ENCODE results near the gene SLC31A1. TPM values are rescaled to one million over a fixed set of nuclear protein-coding genes. Genes with fewer than 3 reads are reported as not detected.
A peak's percentile ranks its signal among the peaks of the same experiment; 100 is the strongest.
"Not testable (repeated sequence)": the region's sequence is repeated elsewhere in the genome, so short reads cannot be mapped to it uniquely, and the experiment has no call there.

The SLC31A1 gene
- polyA plus RNA-seq, 3 donors, result 25.0 to 29.0 (median 25.2) TPM

DNA sequence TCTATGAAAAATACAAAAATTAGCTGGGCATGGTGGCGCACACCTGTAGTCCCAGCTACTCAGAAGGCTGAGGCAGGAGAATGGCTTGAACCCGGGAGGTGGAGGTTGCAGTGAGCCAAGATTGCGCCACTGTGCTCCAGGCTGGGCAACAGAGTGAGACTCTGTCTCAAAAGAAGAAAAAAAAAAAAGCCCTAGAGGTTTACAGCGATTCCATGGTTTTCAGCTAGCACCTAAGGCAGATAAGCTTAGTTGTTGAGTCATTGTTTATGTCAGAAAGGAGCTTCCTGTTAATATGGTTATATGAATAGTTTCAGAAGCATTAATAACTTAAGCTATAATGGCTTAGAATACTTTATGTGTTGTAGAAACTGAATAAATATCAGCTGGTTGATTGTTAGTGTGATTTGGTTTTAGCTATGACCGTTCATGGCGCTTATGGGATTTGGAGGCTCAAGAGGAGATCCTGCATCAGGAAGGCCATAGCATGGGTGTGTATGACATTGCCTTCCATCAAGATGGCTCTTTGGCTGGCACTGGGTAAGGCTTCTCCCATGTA is 68.8 kb downstream of the SLC31A1 start:
- no peak for DNase-seq (ENCODE audit: extremely low read depth in 1 of 11, low read depth in 9 of 11, low spot score in 4 of 11)

DNA sequence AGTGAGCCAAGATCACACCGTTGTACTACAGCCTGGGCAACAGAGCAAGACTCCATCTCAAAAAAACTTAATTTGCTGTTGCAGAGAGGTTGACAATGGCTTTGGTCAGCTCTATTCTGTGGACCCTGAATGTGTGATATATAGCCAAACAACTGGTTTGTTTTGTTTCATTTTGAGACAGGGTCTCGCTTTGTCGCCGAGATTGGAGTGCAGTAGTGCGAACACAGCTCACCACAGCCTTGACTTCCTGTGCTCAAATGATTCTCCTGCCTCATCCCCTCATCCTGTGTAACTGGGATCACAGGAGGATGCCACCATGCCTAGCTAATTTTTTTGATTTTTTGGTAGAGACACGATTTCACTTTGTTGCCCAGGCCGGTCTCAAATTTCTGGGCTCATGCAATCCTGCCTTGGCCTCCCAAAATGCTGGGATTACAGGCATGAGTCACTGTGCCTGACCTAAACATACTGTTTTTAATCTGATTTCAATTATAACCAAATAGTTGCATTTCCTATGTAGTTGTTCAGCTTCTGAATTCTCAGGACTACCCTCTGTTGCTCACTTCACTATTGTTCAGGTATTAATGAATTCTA is 72.0 kb downstream of the SLC31A1 start:
- no peak for DNase-seq (ENCODE audit: extremely low read depth in 1 of 11, low read depth in 9 of 11, low spot score in 4 of 11)

DNA sequence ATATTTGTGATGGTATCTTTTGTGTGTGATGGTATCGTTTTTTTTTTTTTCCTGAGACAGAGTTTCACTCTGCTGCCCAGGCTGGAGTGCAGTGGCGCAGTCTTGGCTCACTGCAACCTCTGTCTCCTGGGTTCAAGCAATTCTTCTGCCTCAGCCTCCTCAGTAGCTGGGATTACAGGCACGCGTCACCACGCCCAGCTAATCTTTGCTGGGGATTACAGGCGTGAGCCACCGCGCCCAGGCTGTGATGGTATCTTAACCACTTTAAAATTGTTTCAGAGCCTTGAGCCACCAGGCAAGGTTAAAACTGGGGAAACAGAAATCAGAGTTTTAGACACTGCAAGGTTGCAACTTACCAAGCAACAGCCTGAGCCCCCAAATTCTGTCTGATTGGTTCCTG is 74.9 kb downstream of the SLC31A1 start:
- DNase-seq (ENCODE audit: extremely low read depth in 1 of 11, low read depth in 9 of 11, low spot score in 4 of 11), result not testable (repeated sequence)

DNA sequence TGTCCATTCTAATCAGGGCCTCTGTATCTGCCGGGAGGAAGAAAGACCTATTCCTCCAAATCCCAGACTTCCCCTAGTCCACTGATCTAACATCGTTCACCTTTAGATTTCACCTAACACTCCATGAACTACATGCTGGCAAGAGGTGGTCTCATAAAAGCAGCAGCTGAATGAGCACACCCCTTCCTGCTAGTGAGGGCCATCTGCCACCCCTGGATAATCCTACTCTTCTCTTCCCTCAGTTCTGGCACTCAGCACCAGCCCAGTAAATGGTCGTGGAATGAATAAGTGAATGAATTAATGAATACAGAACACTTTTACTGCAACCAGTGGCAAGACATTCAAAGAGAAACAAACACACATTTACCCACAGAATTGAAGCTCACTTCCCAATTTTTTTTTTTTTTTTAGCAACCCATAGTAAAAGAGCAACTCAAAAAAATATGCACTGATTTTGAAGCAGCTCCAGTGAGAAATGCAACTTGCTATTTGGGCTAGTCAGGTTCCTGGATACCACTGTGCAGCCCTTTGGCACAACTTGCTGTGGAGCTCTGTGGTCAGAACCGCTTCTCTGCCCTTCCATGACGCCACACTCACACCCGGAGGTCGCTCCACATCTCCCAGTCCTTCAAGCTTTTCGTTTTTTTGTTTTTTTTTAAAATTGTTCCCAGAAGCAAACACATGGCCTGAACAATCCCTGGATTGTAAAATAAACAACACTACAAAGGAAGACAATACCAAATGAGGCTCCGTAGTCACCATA is 75.6 kb downstream of the SLC31A1 start:
- DNase-seq (ENCODE audit: extremely low read depth in 1 of 11, low read depth in 9 of 11, low spot score in 4 of 11), result no peak

DNA sequence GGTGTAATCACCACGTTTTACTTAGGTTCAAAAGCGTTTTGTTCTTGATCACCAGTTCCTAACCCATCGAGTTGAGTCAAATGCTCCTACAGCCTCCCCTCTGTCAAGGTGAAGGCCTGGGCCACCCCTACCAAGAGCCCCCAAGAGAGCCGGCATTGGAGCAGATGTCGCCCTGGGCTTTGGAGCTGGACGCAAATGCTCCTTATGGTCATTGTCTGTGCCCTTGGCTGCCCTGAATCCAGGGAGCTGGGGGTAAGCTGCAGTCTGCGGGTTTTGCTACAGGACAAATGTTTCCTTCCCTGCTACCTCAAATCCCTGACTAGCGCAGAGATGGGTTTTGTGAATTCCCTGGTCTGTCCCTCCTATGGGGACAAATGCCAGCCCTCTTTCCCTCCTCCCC is 77.0 kb downstream of the SLC31A1 start:
- no peak for DNase-seq (ENCODE audit: extremely low read depth in 1 of 11, low read depth in 9 of 11, low spot score in 4 of 11)

DNA sequence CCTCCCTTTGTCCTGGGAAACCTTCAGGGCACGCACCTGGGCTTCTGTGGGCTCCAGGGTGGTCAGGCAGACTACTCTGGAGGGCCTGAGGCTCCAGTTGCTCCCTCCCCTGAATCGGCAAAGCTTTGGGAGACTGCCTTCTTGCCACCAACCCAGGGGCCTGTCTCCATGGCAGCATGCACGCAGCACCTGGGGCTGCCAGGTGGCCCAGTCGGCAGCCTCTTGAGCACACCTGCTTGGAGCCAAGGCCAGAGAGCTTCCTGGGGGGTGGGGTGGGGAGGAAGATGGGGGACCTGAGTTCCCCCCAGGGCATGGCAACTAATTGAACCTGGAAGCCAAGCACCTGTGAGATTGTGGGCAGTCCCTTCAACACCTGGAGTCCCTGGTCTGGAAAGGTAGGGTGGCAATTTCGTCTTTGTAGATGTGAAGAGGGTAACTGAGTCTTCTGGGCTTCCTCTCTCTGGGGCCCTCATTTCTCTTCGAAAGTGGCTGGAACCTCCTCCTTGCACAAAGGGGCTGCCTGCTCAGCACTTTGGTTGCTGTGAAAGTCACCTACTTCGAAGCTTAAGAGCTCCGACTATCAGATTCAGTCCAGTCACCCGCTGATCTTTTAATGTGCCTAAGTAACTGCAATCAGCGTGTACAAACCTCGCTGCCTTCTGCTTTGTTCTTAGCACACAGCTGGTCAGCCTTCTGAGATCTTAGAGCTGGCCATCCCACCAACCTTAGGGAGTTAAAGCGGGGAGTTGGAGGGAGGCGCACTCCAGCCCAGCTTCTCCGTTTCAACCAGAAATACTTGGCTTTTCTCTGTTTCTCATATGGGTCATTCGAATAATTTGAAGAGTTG is 77.8 kb downstream of the SLC31A1 start:
- DNase-seq (ENCODE audit: extremely low read depth in 1 of 11, low read depth in 9 of 11, low spot score in 4 of 11), result no peak

DNA sequence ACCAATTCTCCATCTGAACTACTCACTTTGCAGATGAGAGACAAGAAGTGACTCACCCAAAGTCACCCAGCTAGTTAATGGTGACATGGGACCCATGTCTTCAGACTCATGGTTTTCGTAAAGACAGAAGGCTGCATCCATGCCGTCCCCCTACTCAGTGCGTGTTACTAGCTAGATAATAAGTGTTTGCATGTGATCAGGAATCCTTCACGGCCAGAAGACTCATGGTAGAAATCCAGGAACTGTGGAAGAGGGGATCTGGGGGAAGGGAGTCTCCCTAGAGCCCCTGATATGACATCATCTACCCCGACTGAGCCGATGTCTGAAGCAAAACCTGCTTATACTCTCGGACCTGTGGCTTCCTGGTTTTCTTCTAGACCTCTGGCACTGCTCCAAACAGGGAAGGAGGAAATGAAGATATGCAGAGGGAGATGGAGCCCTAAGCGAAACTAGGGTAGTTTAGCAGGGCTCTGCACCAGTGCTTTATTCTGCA is 78.5 kb downstream of the SLC31A1 start:
- peak in 2 of 11 donors; percentile 32 to 57 for DNase-seq (ENCODE audit: extremely low read depth in 1 of 11, low read depth in 9 of 11, low spot score in 4 of 11)

DNA sequence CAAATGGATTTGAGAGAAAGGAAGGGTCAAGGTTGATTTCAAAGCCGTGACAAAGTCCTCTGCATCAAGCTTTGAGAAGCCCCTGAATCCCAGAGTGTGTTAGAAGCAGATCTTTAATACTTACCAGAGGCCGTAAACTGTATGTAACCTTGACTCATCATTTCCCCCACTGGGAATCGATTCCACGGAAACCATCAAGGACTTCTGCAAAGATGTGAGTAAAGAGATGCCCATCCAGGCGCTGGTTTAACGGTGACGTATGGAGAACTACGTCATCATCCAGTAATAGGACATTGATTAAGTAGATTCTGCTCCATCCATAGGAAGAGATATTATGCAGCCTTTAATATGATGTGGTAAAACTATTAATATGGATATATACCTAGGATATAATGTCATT is 80.2 kb downstream of the SLC31A1 start:
- no peak for DNase-seq (ENCODE audit: extremely low read depth in 1 of 11, low read depth in 9 of 11, low spot score in 4 of 11)

DNA sequence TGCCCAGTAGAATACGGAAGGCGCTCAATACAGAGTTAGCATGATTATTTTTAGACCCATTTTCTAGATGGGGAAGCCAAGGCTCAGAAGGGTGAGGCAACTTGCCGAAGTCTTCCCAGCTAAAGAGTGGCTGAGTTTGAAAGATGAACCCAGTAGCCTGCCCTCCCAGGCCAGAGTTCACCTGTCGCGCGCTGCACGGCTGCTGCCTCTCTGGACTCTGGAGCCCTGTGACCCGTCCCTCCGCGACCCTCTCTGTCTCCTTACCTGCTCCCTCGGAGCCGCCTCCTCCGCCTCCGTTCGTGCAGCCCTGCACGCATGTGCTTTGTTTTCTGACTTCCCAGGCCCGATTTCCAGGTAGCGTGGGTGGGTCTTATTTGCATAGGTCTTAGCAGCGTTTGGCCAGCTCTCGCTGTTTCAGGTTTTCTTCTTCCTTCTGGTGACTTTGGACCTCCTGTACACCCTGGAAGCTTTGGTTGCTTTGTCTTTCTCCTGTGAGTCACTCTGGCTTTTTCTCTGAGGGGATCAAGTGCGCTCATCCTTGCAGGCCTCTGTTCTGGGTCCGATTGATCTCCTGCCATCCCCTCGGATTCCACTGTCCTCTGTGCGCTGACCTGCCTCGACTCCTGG is 81.6 kb downstream of the SLC31A1 start, which contains the start of gene RNF183:
Gene RNF183, minus strand, starts transcription at position 585 of the 627 bp plus-strand sequence. CDS start 5,192 bp downstream, outside the sequence.
- peak in 1 of 11 donors; percentile 24 for DNase-seq (ENCODE audit: extremely low read depth in 1 of 11, low read depth in 9 of 11, low spot score in 4 of 11)

DNA sequence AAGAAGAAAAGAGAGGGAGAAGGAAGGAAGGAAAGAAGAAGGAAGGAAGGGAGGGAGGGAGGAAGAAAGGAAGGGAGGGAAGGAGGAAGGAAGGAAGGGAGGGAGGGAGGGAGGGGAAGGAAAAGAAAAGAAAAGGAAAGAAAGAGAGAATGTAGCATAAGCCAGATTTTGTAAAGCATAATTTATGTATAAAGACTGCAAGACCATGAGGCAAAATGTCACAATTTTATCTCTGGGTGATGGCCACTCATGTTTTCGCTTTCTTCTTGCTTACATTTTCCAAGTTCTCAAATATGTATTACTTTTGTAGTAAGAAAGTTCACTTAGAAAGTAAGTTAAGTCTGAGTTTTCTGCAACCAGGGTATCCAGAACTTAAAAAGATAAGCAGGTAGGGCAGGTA is 85.2 kb downstream of the SLC31A1 start:
- DNase-seq (ENCODE audit: extremely low read depth in 1 of 11, low read depth in 9 of 11, low spot score in 4 of 11), result no peak

DNA sequence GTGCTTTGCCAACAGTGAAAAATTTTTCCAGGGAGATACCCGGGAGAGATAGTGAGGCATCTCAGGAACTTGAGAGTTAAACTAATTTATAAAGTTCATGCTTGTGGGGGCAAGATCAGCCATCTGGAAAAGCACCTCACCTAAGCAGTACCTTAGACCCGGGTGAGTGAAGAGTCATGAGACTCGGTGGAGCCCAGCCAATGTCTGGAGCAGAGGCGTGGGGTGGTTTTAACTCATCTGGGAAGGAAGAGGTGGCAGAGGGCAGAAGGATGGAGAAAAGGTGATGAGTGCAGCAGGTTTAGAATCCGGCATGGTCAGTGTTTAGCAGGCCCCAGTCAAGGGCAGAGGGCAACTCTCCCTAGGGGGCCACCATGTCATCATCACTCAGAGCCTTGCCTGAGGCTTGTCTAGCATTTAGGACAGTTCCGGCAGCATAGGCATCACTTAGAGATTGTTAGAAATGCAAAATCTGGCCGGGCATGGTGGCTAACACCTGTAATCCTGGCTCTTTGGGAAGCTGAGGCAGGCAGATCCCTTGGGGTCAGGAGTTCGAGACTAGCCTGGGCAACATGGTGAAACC is 86.1 kb downstream of the SLC31A1 start:
- no peak for DNase-seq (ENCODE audit: extremely low read depth in 1 of 11, low read depth in 9 of 11, low spot score in 4 of 11)

DNA sequence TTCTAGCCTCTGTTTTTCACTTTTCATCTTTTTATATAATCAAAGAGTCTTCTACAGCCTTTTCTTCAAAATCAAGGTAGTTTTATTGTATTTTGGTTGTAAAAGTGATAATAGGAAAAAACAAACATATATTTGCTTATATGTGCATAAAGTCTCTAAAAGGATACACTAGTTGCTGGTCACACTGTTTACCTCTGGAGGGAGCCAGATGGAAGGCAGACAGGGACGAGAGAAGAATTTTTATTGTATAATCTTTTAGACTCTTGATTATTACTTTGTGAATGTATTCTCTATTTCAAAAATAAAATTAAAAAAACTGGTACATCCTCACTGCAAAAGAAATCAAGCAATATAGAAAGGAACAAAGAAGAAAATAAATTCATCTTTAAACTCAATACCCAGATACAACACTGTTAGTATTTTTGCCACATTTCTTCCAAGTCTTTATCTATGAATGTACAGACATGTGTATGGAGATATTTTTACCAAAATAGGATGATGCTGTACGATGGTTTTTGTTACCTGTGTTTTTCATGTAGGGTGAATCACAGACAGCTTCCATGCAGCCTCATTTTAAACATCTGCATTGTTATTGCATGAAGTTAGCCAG is 88.0 kb downstream of the SLC31A1 start:
- no peak for DNase-seq (ENCODE audit: extremely low read depth in 1 of 11, low read depth in 9 of 11, low spot score in 4 of 11)

DNA sequence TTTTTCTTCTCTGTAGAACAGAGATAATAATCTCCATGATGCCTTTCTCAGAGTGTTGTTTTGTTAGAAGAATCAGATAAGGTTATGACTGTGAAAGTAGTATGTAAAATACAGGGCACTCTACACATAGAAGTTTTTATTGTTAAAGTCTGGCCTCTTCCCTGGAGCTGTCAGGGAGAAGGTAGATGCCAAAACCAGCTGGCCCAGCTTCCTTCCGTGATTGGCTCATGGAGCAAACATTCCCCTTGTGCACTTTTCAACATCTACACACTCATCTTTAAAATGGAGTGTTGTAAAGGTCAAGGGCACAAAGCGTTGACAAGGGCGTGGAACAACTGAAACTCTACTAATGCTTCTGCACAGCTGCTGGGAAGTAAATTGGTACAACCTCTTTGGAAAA is 89.2 kb downstream of the SLC31A1 start:
- no peak for DNase-seq (ENCODE audit: extremely low read depth in 1 of 11, low read depth in 9 of 11, low spot score in 4 of 11)

DNA sequence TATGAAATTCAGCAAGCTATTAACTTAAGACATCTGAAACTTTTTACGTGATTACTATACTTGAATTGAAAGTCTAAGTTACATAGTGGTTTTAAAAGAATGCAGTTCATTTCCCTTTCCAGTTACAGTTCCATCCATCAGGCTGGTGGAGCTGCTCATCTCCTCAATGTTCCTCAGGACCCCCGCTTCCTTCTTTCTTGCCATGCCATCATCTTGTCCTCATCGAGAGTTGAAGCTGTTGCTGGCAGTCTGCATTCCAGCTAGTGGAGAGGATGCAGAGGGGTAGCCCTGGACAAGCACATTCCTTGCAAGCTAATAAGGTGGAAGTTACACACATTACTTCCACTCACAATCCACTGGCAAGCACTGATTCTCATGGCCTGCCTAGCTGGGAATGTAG is 90.6 kb downstream of the SLC31A1 start:
- no peak for DNase-seq (ENCODE audit: extremely low read depth in 1 of 11, low read depth in 9 of 11, low spot score in 4 of 11)

DNA sequence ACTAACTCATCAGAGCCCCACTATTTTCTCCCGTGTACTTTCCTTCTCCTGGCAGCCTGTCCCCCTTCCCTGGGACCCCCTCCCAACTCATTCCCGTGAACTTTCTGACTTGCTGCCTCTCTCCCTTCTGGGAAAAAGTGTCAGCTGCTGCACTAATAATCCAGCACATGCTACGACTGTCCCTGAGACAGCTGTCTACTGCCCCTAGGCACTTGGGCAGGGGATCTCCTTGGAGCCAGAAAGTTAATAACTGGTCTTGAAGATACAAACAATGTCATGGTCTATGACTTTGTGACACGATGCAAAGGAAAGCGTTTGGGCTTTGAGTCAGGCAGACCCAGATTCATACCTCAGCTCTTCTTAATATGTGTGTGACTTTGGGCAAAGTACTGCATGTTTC is 91.9 kb downstream of the SLC31A1 start:
- DNase-seq (ENCODE audit: extremely low read depth in 1 of 11, low read depth in 9 of 11, low spot score in 4 of 11), result no peak
